H9 (cell line): ENCODE measurements around the gene CFAP46. TPM values are rescaled to one million over a fixed set of nuclear protein-coding genes. Genes with fewer than 3 reads are reported as not detected.

Experiments
- DNase-seq: peaks from one replicate; pipeline ENCODE4 v3.0.0-alpha.2; 2017
- H2AFZ ChIP-seq: one replicate; pipeline ENCODE4 v1.6.1; 2013; ENCODE audit warnings: mild to moderate bottlenecking, low read length, control low read depth, moderate library complexity
- H2AK5ac ChIP-seq: 2 replicates; pipeline ENCODE4 v1.6.1; 2013; ENCODE audit warnings: low read length, control low read depth, mixed read lengths; ENCODE audit not compliant: insufficient read length
- H2BK120ac ChIP-seq: one replicate; pipeline ENCODE4 v1.6.1; 2013; ENCODE audit warnings: low read depth, mild to moderate bottlenecking, low read length, control low read depth, inconsistent platforms; ENCODE audit not compliant: poor library complexity, severe bottlenecking
- H2BK12ac ChIP-seq: 2 replicates; pipeline ENCODE4 v1.6.1; 2013; ENCODE audit warnings: low read length, control low read depth, mixed read lengths, low read depth; ENCODE audit not compliant: insufficient read length
- H2BK15ac ChIP-seq: 2 replicates; pipeline ENCODE4 v1.6.1; 2013; ENCODE audit warnings: low read depth, low read length, control low read depth
- H2BK20ac ChIP-seq: one replicate; pipeline ENCODE4 v1.6.1; 2013; ENCODE audit warnings: low read depth, mild to moderate bottlenecking, low read length, control low read depth, inconsistent platforms; ENCODE audit not compliant: poor library complexity, severe bottlenecking
- H2BK5ac ChIP-seq: 2 replicates; pipeline ENCODE4 v1.6.1; 2013; ENCODE audit warnings: low read length, control low read depth, mixed read lengths; ENCODE audit not compliant: insufficient read length
- H3K14ac ChIP-seq: 2 replicates; pipeline ENCODE4 v1.6.1; 2013; ENCODE audit warnings: low read length, control low read depth; ENCODE audit not compliant: insufficient read depth
- H3K18ac ChIP-seq: 2 replicates; pipeline ENCODE4 v1.6.1; 2013; ENCODE audit warnings: low read depth, mild to moderate bottlenecking, mixed read lengths, low read length, control low read depth; ENCODE audit not compliant: insufficient read length
- H3K23ac ChIP-seq: 2 replicates; pipeline ENCODE4 v1.6.1; 2013; ENCODE audit warnings: low read length, control low read depth, mixed read lengths, low read depth; ENCODE audit not compliant: insufficient read length
- H3K23me2 ChIP-seq: 2 replicates; pipeline ENCODE4 v1.6.1; 2013; ENCODE audit warnings: low read depth, mild to moderate bottlenecking, mixed read lengths, low read length, control low read depth; ENCODE audit not compliant: insufficient read length, poor library complexity, severe bottlenecking
- H3K27ac ChIP-seq: 2 replicates; pipeline ENCODE4 v1.5.1; 2013; ENCODE audit warnings: low read length, control low read depth, mixed read lengths, low read depth; ENCODE audit not compliant: insufficient read length
- H3K27me3 ChIP-seq: 2 replicates; pipeline ENCODE4 v1.6.1; 2013; ENCODE audit warnings: low read length, control low read depth, inconsistent platforms; ENCODE audit not compliant: insufficient read depth
- H3K4ac ChIP-seq: 2 replicates; pipeline ENCODE4 v1.6.1; 2013; ENCODE audit warnings: low read depth, mild to moderate bottlenecking, control low read depth, inconsistent platforms, low read length, moderate library complexity
- H3K4me1 ChIP-seq: 2 replicates; pipeline ENCODE4 v1.6.1; 2013; ENCODE audit warnings: low read length, control low read depth, inconsistent platforms; ENCODE audit not compliant: insufficient read depth
- H3K4me2 ChIP-seq: 2 replicates; pipeline ENCODE4 v1.6.1; 2013; ENCODE audit warnings: low read length, control low read depth, mixed read lengths; ENCODE audit not compliant: insufficient read length, insufficient read depth
- H3K56ac ChIP-seq: 2 replicates; pipeline ENCODE4 v1.6.1; 2013; ENCODE audit warnings: low read depth, mild to moderate bottlenecking, mixed read lengths, low read length, control low read depth; ENCODE audit not compliant: insufficient read length
- H3K79me1 ChIP-seq: 2 replicates; pipeline ENCODE4 v1.6.1; 2013; ENCODE audit warnings: low read depth, mild to moderate bottlenecking, moderate library complexity, low read length, control low read depth, inconsistent platforms; ENCODE audit not compliant: insufficient read depth, poor library complexity, severe bottlenecking
- H3K79me2 ChIP-seq: 2 replicates; pipeline ENCODE4 v1.6.1; 2013; ENCODE audit warnings: low read length, control low read depth, inconsistent platforms; ENCODE audit not compliant: insufficient read depth
- H3K9ac ChIP-seq: 2 replicates; pipeline ENCODE4 v1.6.1; 2013; ENCODE audit warnings: low read length, control low read depth, mixed read lengths; ENCODE audit not compliant: insufficient read length; ENCODE audit errors: extremely low read depth
- H3K9me3 ChIP-seq: one replicate; pipeline ENCODE4 v1.6.1; 2013; ENCODE audit warnings: low read depth, low read length, inconsistent platforms; ENCODE audit not compliant: control insufficient read depth
- H3T11ph ChIP-seq: one replicate; pipeline ENCODE4 v1.6.1; 2013; ENCODE audit warnings: mild to moderate bottlenecking, low read length, control low read depth, inconsistent platforms
- H4K20me1 ChIP-seq: one replicate; pipeline ENCODE4 v1.6.1; 2013; ENCODE audit not compliant: control insufficient read depth, insufficient read length, insufficient read depth
- H4K5ac ChIP-seq: 2 replicates; pipeline ENCODE4 v1.6.1; 2013; ENCODE audit warnings: low read depth, mild to moderate bottlenecking, mixed read lengths, low read length, control low read depth; ENCODE audit not compliant: insufficient read length
- H4K8ac ChIP-seq: replicated peaks from 2 replicates; pipeline ENCODE4 v1.6.1; 2013; ENCODE audit warnings: low read length, control low read depth, mixed read lengths, low read depth; ENCODE audit not compliant: insufficient read length
- H4K91ac ChIP-seq: 2 replicates; pipeline ENCODE4 v1.6.1; 2013; ENCODE audit warnings: low read depth, mild to moderate bottlenecking, moderate library complexity, mixed read lengths, low read length, control low read depth; ENCODE audit not compliant: insufficient read length
- H3K27ac Mint-ChIP-seq, 3 experiments: 2 replicates in 2 of 3; 3 replicates in 1 of 3; pipeline ENCODE4 v1.8.0; 2020 to 2021; ENCODE audit warnings: mixed read lengths in 3 of 3, mild to moderate bottlenecking in 1 of 3, moderate library complexity in 1 of 3
- H3K27me3 Mint-ChIP-seq: 2 replicates; pipeline ENCODE4 v1.8.0; 2021; ENCODE audit warnings: low read depth, mild to moderate bottlenecking, moderate library complexity, mixed read lengths
- H3K36me3 Mint-ChIP-seq, 3 experiments: 2 replicates in 2 of 3; 3 replicates in 1 of 3; pipeline ENCODE4 v1.8.0; 2020 to 2021; ENCODE audit warnings: low read depth in 3 of 3, mixed read lengths in 3 of 3; ENCODE audit not compliant: insufficient read depth in 1 of 3
- H3K4me1 Mint-ChIP-seq, 2 experiments: 2 replicates each; pipeline ENCODE4 v1.8.0; 2020; ENCODE audit warnings: mixed read lengths in 2 of 2
- H3K4me3 Mint-ChIP-seq, 2 experiments: 2 replicates in 1 of 2; 3 replicates in 1 of 2; pipeline ENCODE4 v1.8.0; 2020 to 2021; ENCODE audit warnings: mild to moderate bottlenecking in 2 of 2, mixed read lengths in 2 of 2, moderate library complexity in 1 of 2
- H3K9me3 Mint-ChIP-seq, 2 experiments: 2 replicates in 1 of 2; 3 replicates in 1 of 2; pipeline ENCODE4 v1.8.0; 2020; ENCODE audit warnings: mild to moderate bottlenecking in 2 of 2, mixed read lengths in 2 of 2, moderate library complexity in 1 of 2
- WGBS: extraction: QIAGEN DNeasy Blood & Tissue Kit; methylation state at CpG from one replicate; pipeline ENCODE4 v1.1.7; 2013; ENCODE audit warnings: missing lambda C conversion rate, low lambda C conversion rate, mixed read lengths; ENCODE audit not compliant: insufficient read length; ENCODE audit errors: extremely low coverage; 5-methylcytosine and 5-hydroxymethylcytosine counted together
- total RNA-seq: library from RNA; stranded (reverse); gene quantifications from 2 replicates; pipeline ENCODE4 v1.2.1, GENCODE V29; 2021
- TF ChIP-seq, protein P1 (sequence below): fragments of 200-600 bp; sonication (generic); conservative IDR thresholded peaks from 3 replicates; pipeline ENCODE4 v1.8.0; 2021; ENCODE audit warnings: antibody characterized with exemption, mild to moderate bottlenecking

The CFAP46 gene
- total RNA-seq, 1 experiment from 2014 or later, result 3.1 TPM

- H3K4ac ChIP-seq, result no peak overlapping the region
- no peak overlapping the region for H4K5ac ChIP-seq
- no peak overlapping the region for H2AK5ac ChIP-seq
- Mint-ChIP-seq H3K27ac (no peak overlapping the region), H3K4me1 (peaks cover 0 to 4% of the 10 kb centered on the region in 2 experiments; a peak in 1 of 4 replicates), H3K27me3 (peaks cover 4% of the 10 kb centered on the region), H3K36me3 (no peaks in the 10 kb centered on the region; a peak in 1 of 7 replicates), H3K9me3 (peaks cover 0 to 17% of the 10 kb centered on the region in 2 experiments; a peak in 3 of 5 replicates), H3K4me3 (no peak overlapping the region)
- H4K91ac ChIP-seq, result no peak overlapping the region
- no peaks in the 10 kb centered on the region for H3K4me1 ChIP-seq
- no peak overlapping the region for H4K8ac ChIP-seq
- H3K56ac ChIP-seq, result no peak overlapping the region
- no CpG with 5 or more reads among the region's 29 CpGs for WGBS
- H2BK120ac ChIP-seq, result no peak overlapping the region
- no peak overlapping the region for H2AFZ ChIP-seq
- H3K9ac ChIP-seq, result no peak overlapping the region
- no peaks in the 10 kb centered on the region for H4K20me1 ChIP-seq
- TF ChIP-seq, protein P1, sequence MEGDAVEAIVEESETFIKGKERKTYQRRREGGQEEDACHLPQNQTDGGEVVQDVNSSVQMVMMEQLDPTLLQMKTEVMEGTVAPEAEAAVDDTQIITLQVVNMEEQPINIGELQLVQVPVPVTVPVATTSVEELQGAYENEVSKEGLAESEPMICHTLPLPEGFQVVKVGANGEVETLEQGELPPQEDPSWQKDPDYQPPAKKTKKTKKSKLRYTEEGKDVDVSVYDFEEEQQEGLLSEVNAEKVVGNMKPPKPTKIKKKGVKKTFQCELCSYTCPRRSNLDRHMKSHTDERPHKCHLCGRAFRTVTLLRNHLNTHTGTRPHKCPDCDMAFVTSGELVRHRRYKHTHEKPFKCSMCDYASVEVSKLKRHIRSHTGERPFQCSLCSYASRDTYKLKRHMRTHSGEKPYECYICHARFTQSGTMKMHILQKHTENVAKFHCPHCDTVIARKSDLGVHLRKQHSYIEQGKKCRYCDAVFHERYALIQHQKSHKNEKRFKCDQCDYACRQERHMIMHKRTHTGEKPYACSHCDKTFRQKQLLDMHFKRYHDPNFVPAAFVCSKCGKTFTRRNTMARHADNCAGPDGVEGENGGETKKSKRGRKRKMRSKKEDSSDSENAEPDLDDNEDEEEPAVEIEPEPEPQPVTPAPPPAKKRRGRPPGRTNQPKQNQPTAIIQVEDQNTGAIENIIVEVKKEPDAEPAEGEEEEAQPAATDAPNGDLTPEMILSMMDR, result no peak
- H2BK20ac ChIP-seq, result no peak overlapping the region
- H3K79me2 ChIP-seq, result no peaks in the 10 kb centered on the region
- H3T11ph ChIP-seq, result no peak overlapping the region
- DNase-seq, result peak; percentile 23
- no peak overlapping the region for H3K4me2 ChIP-seq
- no peak overlapping the region for H3K14ac ChIP-seq
- no peak overlapping the region for H2BK15ac ChIP-seq
- H3K18ac ChIP-seq, result no peak overlapping the region
- H2BK5ac ChIP-seq, result no peak overlapping the region
- H3K27ac ChIP-seq, result no peak overlapping the region
- no peaks in the 10 kb centered on the region for H3K23me2 ChIP-seq
- H2BK12ac ChIP-seq, result no peak overlapping the region
- H3K79me1 ChIP-seq, result no peaks in the 10 kb centered on the region
- no peaks in the 10 kb centered on the region for H3K9me3 ChIP-seq
- H3K23ac ChIP-seq, result no peak overlapping the region
- H3K27me3 ChIP-seq, result no peaks in the 10 kb centered on the region
Observed at GRCh38 chr10:132833421-132834111, 108.8 kb downstream of the CFAP46 start.
